ENCODE measurements around the gene RAB6B.

- TF ChIP-seq, protein P1, sequence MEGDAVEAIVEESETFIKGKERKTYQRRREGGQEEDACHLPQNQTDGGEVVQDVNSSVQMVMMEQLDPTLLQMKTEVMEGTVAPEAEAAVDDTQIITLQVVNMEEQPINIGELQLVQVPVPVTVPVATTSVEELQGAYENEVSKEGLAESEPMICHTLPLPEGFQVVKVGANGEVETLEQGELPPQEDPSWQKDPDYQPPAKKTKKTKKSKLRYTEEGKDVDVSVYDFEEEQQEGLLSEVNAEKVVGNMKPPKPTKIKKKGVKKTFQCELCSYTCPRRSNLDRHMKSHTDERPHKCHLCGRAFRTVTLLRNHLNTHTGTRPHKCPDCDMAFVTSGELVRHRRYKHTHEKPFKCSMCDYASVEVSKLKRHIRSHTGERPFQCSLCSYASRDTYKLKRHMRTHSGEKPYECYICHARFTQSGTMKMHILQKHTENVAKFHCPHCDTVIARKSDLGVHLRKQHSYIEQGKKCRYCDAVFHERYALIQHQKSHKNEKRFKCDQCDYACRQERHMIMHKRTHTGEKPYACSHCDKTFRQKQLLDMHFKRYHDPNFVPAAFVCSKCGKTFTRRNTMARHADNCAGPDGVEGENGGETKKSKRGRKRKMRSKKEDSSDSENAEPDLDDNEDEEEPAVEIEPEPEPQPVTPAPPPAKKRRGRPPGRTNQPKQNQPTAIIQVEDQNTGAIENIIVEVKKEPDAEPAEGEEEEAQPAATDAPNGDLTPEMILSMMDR (IDR thresholded peaks at IDR 0.05): no peak
- TF ChIP-seq ZNF396 (CRISPR knock-in tag; IDR thresholded peaks at IDR 0.05; ENCODE audit: borderline replicate concordance) (no peak), TEAD4 (CRISPR knock-in tag; IDR thresholded peaks at IDR 0.05) (no peak), JAZF1 (CRISPR knock-in tag; IDR thresholded peaks at IDR 0.05) (no peak), CBFB (CRISPR knock-in tag; IDR thresholded peaks at IDR 0.05; ENCODE audit: low read depth) (no peak), TEAD1 (CRISPR knock-in tag; IDR thresholded peaks at IDR 0.05) (no peak), NFYB (CRISPR knock-in tag; conservative IDR thresholded peaks at IDR 0.05; ENCODE audit: low read depth) (no peak), ATF2 (CRISPR knock-in tag; IDR thresholded peaks at IDR 0.05; ENCODE audit: borderline replicate concordance, low read depth) (no peak)
- TF ChIP-seq, protein P2, sequence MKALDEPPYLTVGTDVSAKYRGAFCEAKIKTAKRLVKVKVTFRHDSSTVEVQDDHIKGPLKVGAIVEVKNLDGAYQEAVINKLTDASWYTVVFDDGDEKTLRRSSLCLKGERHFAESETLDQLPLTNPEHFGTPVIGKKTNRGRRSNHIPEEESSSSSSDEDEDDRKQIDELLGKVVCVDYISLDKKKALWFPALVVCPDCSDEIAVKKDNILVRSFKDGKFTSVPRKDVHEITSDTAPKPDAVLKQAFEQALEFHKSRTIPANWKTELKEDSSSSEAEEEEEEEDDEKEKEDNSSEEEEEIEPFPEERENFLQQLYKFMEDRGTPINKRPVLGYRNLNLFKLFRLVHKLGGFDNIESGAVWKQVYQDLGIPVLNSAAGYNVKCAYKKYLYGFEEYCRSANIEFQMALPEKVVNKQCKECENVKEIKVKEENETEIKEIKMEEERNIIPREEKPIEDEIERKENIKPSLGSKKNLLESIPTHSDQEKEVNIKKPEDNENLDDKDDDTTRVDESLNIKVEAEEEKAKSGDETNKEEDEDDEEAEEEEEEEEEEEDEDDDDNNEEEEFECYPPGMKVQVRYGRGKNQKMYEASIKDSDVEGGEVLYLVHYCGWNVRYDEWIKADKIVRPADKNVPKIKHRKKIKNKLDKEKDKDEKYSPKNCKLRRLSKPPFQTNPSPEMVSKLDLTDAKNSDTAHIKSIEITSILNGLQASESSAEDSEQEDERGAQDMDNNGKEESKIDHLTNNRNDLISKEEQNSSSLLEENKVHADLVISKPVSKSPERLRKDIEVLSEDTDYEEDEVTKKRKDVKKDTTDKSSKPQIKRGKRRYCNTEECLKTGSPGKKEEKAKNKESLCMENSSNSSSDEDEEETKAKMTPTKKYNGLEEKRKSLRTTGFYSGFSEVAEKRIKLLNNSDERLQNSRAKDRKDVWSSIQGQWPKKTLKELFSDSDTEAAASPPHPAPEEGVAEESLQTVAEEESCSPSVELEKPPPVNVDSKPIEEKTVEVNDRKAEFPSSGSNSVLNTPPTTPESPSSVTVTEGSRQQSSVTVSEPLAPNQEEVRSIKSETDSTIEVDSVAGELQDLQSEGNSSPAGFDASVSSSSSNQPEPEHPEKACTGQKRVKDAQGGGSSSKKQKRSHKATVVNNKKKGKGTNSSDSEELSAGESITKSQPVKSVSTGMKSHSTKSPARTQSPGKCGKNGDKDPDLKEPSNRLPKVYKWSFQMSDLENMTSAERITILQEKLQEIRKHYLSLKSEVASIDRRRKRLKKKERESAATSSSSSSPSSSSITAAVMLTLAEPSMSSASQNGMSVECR (CRISPR knock-in tag; IDR thresholded peaks at IDR 0.05; ENCODE audit: borderline replicate concordance): no peak
- TF ChIP-seq, protein P3, sequence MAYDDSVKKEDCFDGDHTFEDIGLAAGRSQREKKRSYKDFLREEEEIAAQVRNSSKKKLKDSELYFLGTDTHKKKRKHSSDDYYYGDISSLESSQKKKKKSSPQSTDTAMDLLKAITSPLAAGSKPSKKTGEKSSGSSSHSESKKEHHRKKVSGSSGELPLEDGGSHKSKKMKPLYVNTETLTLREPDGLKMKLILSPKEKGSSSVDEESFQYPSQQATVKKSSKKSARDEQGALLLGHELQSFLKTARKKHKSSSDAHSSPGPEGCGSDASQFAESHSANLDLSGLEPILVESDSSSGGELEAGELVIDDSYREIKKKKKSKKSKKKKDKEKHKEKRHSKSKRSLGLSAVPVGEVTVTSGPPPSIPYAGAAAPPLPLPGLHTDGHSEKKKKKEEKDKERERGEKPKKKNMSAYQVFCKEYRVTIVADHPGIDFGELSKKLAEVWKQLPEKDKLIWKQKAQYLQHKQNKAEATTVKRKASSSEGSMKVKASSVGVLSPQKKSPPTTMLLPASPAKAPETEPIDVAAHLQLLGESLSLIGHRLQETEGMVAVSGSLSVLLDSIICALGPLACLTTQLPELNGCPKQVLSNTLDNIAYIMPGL (CRISPR knock-in tag; IDR thresholded peaks at IDR 0.05): no peak
- TF ChIP-seq, protein P4, sequence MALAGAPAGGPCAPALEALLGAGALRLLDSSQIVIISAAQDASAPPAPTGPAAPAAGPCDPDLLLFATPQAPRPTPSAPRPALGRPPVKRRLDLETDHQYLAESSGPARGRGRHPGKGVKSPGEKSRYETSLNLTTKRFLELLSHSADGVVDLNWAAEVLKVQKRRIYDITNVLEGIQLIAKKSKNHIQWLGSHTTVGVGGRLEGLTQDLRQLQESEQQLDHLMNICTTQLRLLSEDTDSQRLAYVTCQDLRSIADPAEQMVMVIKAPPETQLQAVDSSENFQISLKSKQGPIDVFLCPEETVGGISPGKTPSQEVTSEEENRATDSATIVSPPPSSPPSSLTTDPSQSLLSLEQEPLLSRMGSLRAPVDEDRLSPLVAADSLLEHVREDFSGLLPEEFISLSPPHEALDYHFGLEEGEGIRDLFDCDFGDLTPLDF (CRISPR knock-in tag; IDR thresholded peaks at IDR 0.05): no peak
Observed at GRCh38 chr3:133849346-133849745, 46.3 kb downstream of the RAB6B start.
